Hepatocyte (in vitro differentiated cells): ENCODE measurements around the gene SWAP70. TPM values are rescaled to one million over a fixed set of nuclear protein-coding genes. Genes with fewer than 3 reads are reported as not detected.

Experiments used
- DNase-seq: peaks from one replicate; pipeline ENCODE4 v3.0.0-alpha.2; 2016; ENCODE audit warnings: low spot score
- H2AFZ ChIP-seq: fragments of 200-600 bp; sonication (generic); 2 replicates; pipeline ENCODE4 v1.6.0; 2016; ENCODE audit warnings: antibody characterized with exemption, mild to moderate bottlenecking
- H3K27ac ChIP-seq: fragments of 200-600 bp; sonication (generic); 2 replicates; pipeline ENCODE4 v1.5.1; 2016; ENCODE audit warnings: mild to moderate bottlenecking
- H3K27me3 ChIP-seq: fragments of 200-600 bp; sonication (generic); 2 replicates; pipeline ENCODE4 v1.6.1; 2016
- H3K36me3 ChIP-seq: fragments of 200-600 bp; sonication (generic); replicated peaks from 2 replicates; pipeline ENCODE4 v1.5.1; 2016; ENCODE audit warnings: low read depth; ENCODE audit not compliant: insufficient read depth
- H3K4me1 ChIP-seq: fragments of 200-600 bp; sonication (generic); 2 replicates; pipeline ENCODE4 v1.5.1; 2016; ENCODE audit warnings: mild to moderate bottlenecking, moderate library complexity; ENCODE audit not compliant: insufficient read depth
- H3K4me2 ChIP-seq: fragments of 200-600 bp; sonication (generic); 2 replicates; pipeline ENCODE4 v1.6.0; 2016
- H3K4me3 ChIP-seq: fragments of 200-600 bp; sonication (generic); 2 replicates; pipeline ENCODE4 v1.5.1; 2016; ENCODE audit warnings: mild to moderate bottlenecking
- H3K79me2 ChIP-seq: fragments of 200-600 bp; sonication (generic); 2 replicates; pipeline ENCODE4 v1.6.0; 2017; ENCODE audit warnings: mild to moderate bottlenecking
- H3K9me2 ChIP-seq: fragments of 200-600 bp; sonication (generic); replicated peaks from 2 replicates; pipeline ENCODE4 v1.6.0; 2017; ENCODE audit warnings: mild to moderate bottlenecking; ENCODE audit not compliant: insufficient read depth
- H3K9me3 ChIP-seq: fragments of 200-600 bp; sonication (generic); 2 replicates; pipeline ENCODE4 v1.5.1; 2016; ENCODE audit warnings: low read depth, mild to moderate bottlenecking
- H4K20me1 ChIP-seq: fragments of 200-600 bp; sonication (generic); 2 replicates; pipeline ENCODE4 v1.6.0; 2016; ENCODE audit warnings: mild to moderate bottlenecking; ENCODE audit not compliant: insufficient read depth, poor library complexity, severe bottlenecking
- CTCF ChIP-seq: fragments of 200-600 bp; sonication (generic); IDR thresholded peaks from 2 replicates; pipeline ENCODE4 v1.5.1; 2016; ENCODE audit warnings: antibody characterized with exemption, mild to moderate bottlenecking; ENCODE audit not compliant: poor library complexity
- EZH2 ChIP-seq: fragments of 200-600 bp; sonication (generic); IDR thresholded peaks from 2 replicates; pipeline ENCODE4 v1.6.1; 2016; ENCODE audit warnings: antibody characterized with exemption, mild to moderate bottlenecking, borderline replicate concordance
- EZH2phosphoT487 ChIP-seq: fragments of 200-600 bp; sonication (generic); IDR thresholded peaks from one replicate; pipeline ENCODE4 v1.6.1; 2018; ENCODE audit warnings: antibody characterized with exemption, mild to moderate bottlenecking, low read depth, moderate library complexity; ENCODE audit not compliant: unreplicated experiment, severe bottlenecking
- WGBS: methylation state at CpG from one replicate; pipeline ENCODE4 v1.1.6; 2016; ENCODE audit warnings: low lambda C conversion rate; ENCODE audit errors: missing lambda C conversion rate; 5-methylcytosine and 5-hydroxymethylcytosine counted together
- polyA plus RNA-seq: library from polyadenylated mRNA; unstranded; fragments of >200 nt; fragmentation: Nextera tagmentation; extraction: Ambion mirVana; gene quantifications from 2 replicates; pipeline ENCODE4 v1.2.1, GENCODE V29; 2016
- total RNA-seq: library from RNA; depleted of rRNA; stranded (reverse); fragments of >200 nt; gene quantifications from 2 replicates; pipeline ENCODE4 v1.2.3, GENCODE V29; 2014

The SWAP70 gene
- total and polyA plus RNA-seq, 2 experiments from 2014 or later = 15.6 to 17.3 TPM

DNA sequence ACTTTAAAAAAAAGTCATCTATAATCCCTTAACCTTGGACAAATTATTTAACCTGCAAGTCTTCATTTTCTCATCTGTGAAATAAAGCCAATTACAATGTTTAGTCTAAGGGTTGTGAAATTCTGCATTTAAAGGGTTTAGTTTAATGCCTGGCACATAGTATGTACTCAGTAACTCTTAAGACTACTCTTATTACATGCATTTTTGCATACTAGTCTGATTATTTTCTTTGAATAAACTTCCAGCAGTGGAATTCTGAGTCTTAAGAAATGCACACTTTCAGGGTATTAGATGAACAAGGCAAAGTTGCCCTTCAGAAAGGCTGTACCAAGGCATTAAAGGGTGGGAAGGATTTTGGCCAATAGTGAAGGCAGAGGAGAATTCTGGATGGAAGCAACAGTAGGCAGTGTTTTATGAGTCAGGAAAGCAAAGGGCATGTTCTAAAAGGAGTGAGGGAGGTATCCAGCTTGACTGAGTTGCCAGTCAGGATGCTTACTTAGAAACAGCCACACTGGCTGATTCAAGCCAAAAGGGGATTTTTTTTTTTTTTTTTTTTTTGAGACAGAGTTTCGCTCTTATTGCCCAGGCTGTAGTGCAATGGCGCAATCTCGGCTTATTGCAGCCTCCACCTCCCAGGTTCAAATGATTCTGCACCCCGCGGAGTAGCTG, 50.5 kb downstream of the SWAP70 start:
- 98% methylated on average over 5 of the region's 5 CpGs for WGBS
- Histone ChIP-seq H2AFZ (no peak overlapping the region), H3K27me3 (no peaks in the 10 kb centered on the region), H3K4me3 (no peak overlapping the region), H3K9me2 (no peaks in the 10 kb centered on the region), H3K4me2 (no peak overlapping the region), H3K36me3 (no peaks in the 10 kb centered on the region), H3K27ac (no peak overlapping the region), H3K4me1 (peaks cover 5% of the 10 kb centered on the region), H3K9me3 (no peaks in the 10 kb centered on the region), H3K79me2 (peaks cover 16% of the 10 kb centered on the region), H4K20me1 (no peaks in the 10 kb centered on the region)
- DNase-seq = no peak
- no peak for TF ChIP-seq CTCF
- no peak for TF ChIP-seq EZH2phosphoT487
- no peak for TF ChIP-seq EZH2

GRCh38 chr11:9716275-9717039, 52.6 kb downstream of the SWAP70 start:
- H3K27me3 ChIP-seq = no peaks in the 10 kb centered on the region
- no peak overlapping the region for H3K27ac ChIP-seq
- WGBS = 97% methylated on average over 4 of the region's 4 CpGs
- H3K9me2 ChIP-seq = no peaks in the 10 kb centered on the region
- H3K4me1 ChIP-seq = peaks cover 5% of the 10 kb centered on the region
- no peak for DNase-seq
- TF ChIP-seq EZH2phosphoT487 = no peak
- no peak for TF ChIP-seq CTCF
- TF ChIP-seq EZH2 = no peak
- no peak overlapping the region for H3K4me3 ChIP-seq
- H3K4me2 ChIP-seq = no peak overlapping the region
- H3K9me3 ChIP-seq = no peaks in the 10 kb centered on the region
- H3K36me3 ChIP-seq = no peaks in the 10 kb centered on the region
- H2AFZ ChIP-seq = no peak overlapping the region
- no peaks in the 10 kb centered on the region for H4K20me1 ChIP-seq
- H3K79me2 ChIP-seq = peaks cover 4% of the 10 kb centered on the region

- no peak for DNase-seq
- Histone ChIP-seq H3K36me3 (no peaks in the 10 kb centered on the region), H3K4me2 (no peak overlapping the region), H3K27ac (no peak overlapping the region), H3K79me2 (peaks cover 4% of the 10 kb centered on the region), H3K9me3 (no peaks in the 10 kb centered on the region), H4K20me1 (no peaks in the 10 kb centered on the region), H3K4me1 (peaks cover 5% of the 10 kb centered on the region), H3K4me3 (no peak overlapping the region), H3K27me3 (no peaks in the 10 kb centered on the region), H3K9me2 (no peaks in the 10 kb centered on the region), H2AFZ (no peak overlapping the region)
- TF ChIP-seq EZH2 = no peak
- TF ChIP-seq CTCF = no peak
- TF ChIP-seq EZH2phosphoT487 = no peak
- 97% methylated on average over 3 of the region's 3 CpGs for WGBS
These were observed 53.1 kb downstream of the SWAP70 start for GRCh38 chr11:9717040-9717357.
